ENCODE measurements around the gene TMEM63B.

GRCh38 chr6:44193307-44193910, 66.1 kb downstream of the TMEM63B start:
- TF ChIP-seq SUZ12 (IDR thresholded peaks at IDR 0.05) (no peak), ARNT (IDR thresholded peaks at IDR 0.05) (no peak), ELF4 (IDR thresholded peaks at IDR 0.05) (no peak), CTBP1 (IDR thresholded peaks at IDR 0.05; ENCODE audit: borderline replicate concordance) (no peak), HDGF (IDR thresholded peaks at IDR 0.05; ENCODE audit: borderline replicate concordance) (no peak), FOXK2 (IDR thresholded peaks at IDR 0.05) (no peak), NFRKB (IDR thresholded peaks at IDR 0.05) (no peak), FOXA1 (IDR thresholded peaks at IDR 0.05) (no peak), LEF1 (IDR thresholded peaks at IDR 0.05; ENCODE audit: borderline replicate concordance) (no peak), FOXM1 (IDR thresholded peaks at IDR 0.05; ENCODE audit: borderline replicate concordance) (no peak)
